ENCODE measurements around the gene RDH13. TPM values are rescaled to one million over a fixed set of nuclear protein-coding genes. Genes with fewer than 3 reads are reported as not detected.
"Not testable (repeated sequence)": the region's sequence is repeated elsewhere in the genome, so short reads cannot be mapped to it uniquely, and the experiment has no call there.

Gene RDH13
- total RNA-seq, 1 experiment from 2014 or later, result 80.4 TPM

DNA sequence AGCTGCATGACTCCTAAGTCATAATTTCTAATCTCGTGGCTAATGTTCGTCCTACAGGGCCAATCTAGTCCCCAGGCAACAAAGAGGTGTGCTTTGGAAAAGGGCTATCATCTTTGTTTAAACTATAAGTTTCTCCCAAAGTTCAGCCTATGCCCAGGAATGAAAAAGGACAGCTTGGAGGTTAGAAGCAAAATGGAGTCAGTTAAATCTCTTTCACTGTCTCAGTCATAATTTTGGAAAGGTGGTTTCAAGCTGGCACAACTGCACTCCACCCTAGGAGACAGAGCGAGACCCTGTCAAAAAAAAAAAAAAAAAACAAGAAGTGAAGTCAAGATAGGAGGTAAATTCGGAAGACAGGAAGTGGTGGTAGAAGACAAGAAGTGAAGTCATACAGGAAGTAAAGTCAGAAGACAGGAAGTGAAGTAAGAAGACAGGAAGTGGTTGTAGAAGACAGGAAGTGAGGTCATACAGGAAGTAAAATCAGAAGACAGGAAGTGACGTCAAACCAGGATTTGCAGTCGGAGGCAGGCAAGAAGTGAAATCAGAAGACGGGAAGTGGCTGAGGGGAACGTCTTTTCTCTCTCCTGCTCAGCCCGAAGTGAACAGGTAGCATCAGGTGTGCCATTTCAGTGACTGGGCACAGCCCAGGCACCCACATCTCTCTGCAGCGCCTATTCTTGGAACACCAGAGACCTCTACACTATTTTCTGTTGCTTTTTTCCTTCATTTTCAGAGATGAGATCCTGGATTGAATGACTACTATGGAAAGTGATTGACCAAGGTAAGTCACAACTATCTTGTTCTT lies 57.1 kb downstream of the RDH13 start:
- ChIA-PET POLR2A (ENCODE audit: unreplicated experiment) (no interaction called here), CTCF (no interaction called here)
- H3K9me3 ChIP-seq (ENCODE audit: low read length), result peaks cover 5% of the 10 kb centered on the region; the same call in 1 of the 2 replicates
- no peak overlapping the region for H3K9ac ChIP-seq (ENCODE audit: low read length)
- TF ChIP-seq EZH2 (IDR thresholded peaks at IDR 0.05; ENCODE audit: low read length, unreplicated experiment), result no peak
- TF ChIP-seq, protein P1, sequence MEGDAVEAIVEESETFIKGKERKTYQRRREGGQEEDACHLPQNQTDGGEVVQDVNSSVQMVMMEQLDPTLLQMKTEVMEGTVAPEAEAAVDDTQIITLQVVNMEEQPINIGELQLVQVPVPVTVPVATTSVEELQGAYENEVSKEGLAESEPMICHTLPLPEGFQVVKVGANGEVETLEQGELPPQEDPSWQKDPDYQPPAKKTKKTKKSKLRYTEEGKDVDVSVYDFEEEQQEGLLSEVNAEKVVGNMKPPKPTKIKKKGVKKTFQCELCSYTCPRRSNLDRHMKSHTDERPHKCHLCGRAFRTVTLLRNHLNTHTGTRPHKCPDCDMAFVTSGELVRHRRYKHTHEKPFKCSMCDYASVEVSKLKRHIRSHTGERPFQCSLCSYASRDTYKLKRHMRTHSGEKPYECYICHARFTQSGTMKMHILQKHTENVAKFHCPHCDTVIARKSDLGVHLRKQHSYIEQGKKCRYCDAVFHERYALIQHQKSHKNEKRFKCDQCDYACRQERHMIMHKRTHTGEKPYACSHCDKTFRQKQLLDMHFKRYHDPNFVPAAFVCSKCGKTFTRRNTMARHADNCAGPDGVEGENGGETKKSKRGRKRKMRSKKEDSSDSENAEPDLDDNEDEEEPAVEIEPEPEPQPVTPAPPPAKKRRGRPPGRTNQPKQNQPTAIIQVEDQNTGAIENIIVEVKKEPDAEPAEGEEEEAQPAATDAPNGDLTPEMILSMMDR (conservative IDR thresholded peaks at IDR 0.05; ENCODE audit: low read depth, low read length), result no peak
- TF ChIP-seq EZH2phosphoT487 (IDR thresholded peaks at IDR 0.05; ENCODE audit: borderline replicate concordance, low read length), result no peak
- no peaks in the 10 kb centered on the region for H3K79me2 ChIP-seq (ENCODE audit: low read length)
- BruUV-seq (replicated peaks), result no TSS peak
- H3K4me2 ChIP-seq (ENCODE audit: low read length), result no peak overlapping the region
- H3K27me3 ChIP-seq (ENCODE audit: low read length), result peaks cover 40% of the 10 kb centered on the region
- H3K9me2 ChIP-seq (replicated peaks; ENCODE audit: low read length), result no peaks in the 10 kb centered on the region
- intact Hi-C loops (cut with micrococcal nuclease), result no loop called here
- H3K36me3 ChIP-seq (ENCODE audit: low read depth, low read length), result no peaks in the 10 kb centered on the region
- no peaks in the 10 kb centered on the region for H3F3A ChIP-seq (ENCODE audit: low read length, unreplicated experiment)
- no peak for ATAC-seq
- H3K27ac ChIP-seq (ENCODE audit: low read length), result no peak overlapping the region
- no peak overlapping the region for H2AFZ ChIP-seq (ENCODE audit: low read length)
- no peaks in the 10 kb centered on the region for H3K4me1 ChIP-seq (ENCODE audit: insufficient read depth, low read length)
- H3K4me3 ChIP-seq (ENCODE audit: low read length), result no peak overlapping the region
- H4K20me1 ChIP-seq (ENCODE audit: low read length), result no peaks in the 10 kb centered on the region
- DNase-seq, result peak; percentile 11

DNA sequence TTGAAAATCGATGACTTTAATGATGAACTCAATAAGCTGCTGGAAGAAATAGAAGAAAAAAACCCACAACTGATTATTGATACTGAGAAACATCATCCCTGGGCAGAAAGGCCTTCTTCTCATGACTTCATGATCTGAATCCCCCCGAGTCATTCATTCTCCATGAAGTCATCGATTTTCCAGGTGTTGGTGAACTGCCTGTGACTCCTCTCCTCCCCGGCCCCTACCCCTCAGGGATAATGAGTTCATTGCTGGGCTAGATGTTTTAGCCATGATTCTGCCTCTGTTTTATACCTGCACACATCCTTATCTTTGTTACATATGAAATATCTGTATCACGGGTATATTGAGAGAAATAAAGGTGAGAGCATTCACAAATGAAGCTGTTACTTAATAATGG lies 62.2 kb downstream of the RDH13 start:
- Histone ChIP-seq H3K79me2 (ENCODE audit: low read length) (no peaks in the 10 kb centered on the region), H3K27me3 (ENCODE audit: low read length) (peaks cover 58% of the 10 kb centered on the region), H3F3A (ENCODE audit: low read length, unreplicated experiment) (no peaks in the 10 kb centered on the region), H3K27ac (ENCODE audit: low read length) (no peak overlapping the region), H4K20me1 (ENCODE audit: low read length) (no peaks in the 10 kb centered on the region), H3K9me3 (ENCODE audit: low read length) (peaks cover under 1% of the 10 kb centered on the region; the same call in 1 of the 2 replicates), H3K9ac (ENCODE audit: low read length) (no peak overlapping the region), H3K4me3 (ENCODE audit: low read length) (no peak overlapping the region), H3K36me3 (ENCODE audit: low read depth, low read length) (no peaks in the 10 kb centered on the region), H3K4me2 (ENCODE audit: low read length) (no peak overlapping the region), H3K4me1 (ENCODE audit: insufficient read depth, low read length) (no peaks in the 10 kb centered on the region), H2AFZ (ENCODE audit: low read length) (no peak overlapping the region), H3K9me2 (replicated peaks; ENCODE audit: low read length) (no peaks in the 10 kb centered on the region)
- intact Hi-C loops (cut with micrococcal nuclease), result no loop called here
- ChIA-PET CTCF (no interaction called here), POLR2A (ENCODE audit: unreplicated experiment) (no interaction called here)
- no peak for ATAC-seq
- DNase-seq, result no peak
- no peak for TF ChIP-seq EZH2 (IDR thresholded peaks at IDR 0.05; ENCODE audit: low read length, unreplicated experiment)
- TF ChIP-seq, protein P1 (conservative IDR thresholded peaks at IDR 0.05; ENCODE audit: low read depth, low read length), result no peak
- TF ChIP-seq EZH2phosphoT487 (IDR thresholded peaks at IDR 0.05; ENCODE audit: borderline replicate concordance, low read length), result no peak
- no TSS peak for BruUV-seq (replicated peaks)

DNA sequence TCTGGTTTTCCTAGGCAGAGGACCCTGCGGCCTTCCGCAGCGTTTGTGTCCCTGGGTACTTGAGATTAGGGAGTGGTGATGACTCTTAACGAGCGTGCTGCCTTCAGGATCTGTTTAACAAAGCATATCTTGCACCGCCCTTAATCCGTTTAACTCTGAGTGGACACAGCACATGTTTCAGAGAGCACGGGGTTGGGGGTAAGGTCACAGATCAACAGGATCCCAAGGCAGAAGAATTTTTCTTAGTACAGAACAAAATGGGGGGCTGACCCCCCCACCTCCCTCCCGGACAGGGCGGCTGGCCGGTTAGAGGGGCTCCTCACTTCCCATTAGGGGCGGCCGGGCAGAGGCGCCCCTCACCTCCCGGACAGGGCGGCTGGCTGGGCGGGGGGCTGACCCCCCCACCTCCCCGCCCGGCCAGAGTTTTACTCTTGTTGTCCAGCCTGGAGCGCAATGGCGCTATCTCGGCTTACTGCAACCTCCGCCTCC lies 64.2 kb downstream of the RDH13 start:
- CTCF ChIA-PET; H3F3A ChIP-seq (ENCODE audit: low read length, unreplicated experiment); H3K9me3 ChIP-seq (ENCODE audit: low read length); H3K4me3 ChIP-seq (ENCODE audit: low read length); H2AFZ ChIP-seq (ENCODE audit: low read length); H3K27ac ChIP-seq (ENCODE audit: low read length); BruUV-seq (replicated peaks); intact Hi-C loops (cut with micrococcal nuclease); H3K79me2 ChIP-seq (ENCODE audit: low read length); H3K9ac ChIP-seq (ENCODE audit: low read length); POLR2A ChIA-PET (ENCODE audit: unreplicated experiment); H3K4me2 ChIP-seq (ENCODE audit: low read length); H3K9me2 ChIP-seq (replicated peaks; ENCODE audit: low read length); H3K4me1 ChIP-seq (ENCODE audit: insufficient read depth, low read length); ATAC-seq; DNase-seq; H3K36me3 ChIP-seq (ENCODE audit: low read depth, low read length); H4K20me1 ChIP-seq (ENCODE audit: low read length): not testable (repeated sequence)
- H3K27me3 ChIP-seq (ENCODE audit: low read length), result peaks cover 68% of the 10 kb centered on the region

Data from PC-3 (cell line).